SU-DHL-6 (cell line): ENCODE data around the gene CARD10.
"Not testable (repeated sequence)": the region's sequence is repeated elsewhere in the genome, so short reads cannot be mapped to it uniquely, and the experiment has no call there.

Source experiments
- H2AFZ ChIP-seq: fragments of 200-600 bp; sonication (generic); 2 replicates; pipeline ENCODE4 v1.6.1; 2014; ENCODE audit warnings: low read depth, mild to moderate bottlenecking, moderate library complexity, mixed read lengths, antibody characterized with exemption, low read length; ENCODE audit not compliant: severe bottlenecking
- H3F3A ChIP-seq: fragments of 200-600 bp; shearing (Covaris generic); 2 replicates; pipeline ENCODE4 v1.6.0; 2016; ENCODE audit warnings: antibody characterized with exemption, mild to moderate bottlenecking; ENCODE audit not compliant: insufficient read depth
- H3K27ac ChIP-seq: fragments of 200-600 bp; sonication (generic); 2 replicates; pipeline ENCODE4 v1.5.1; 2016; ENCODE audit warnings: low read depth, mild to moderate bottlenecking, low read length, moderate library complexity, mixed read lengths
- H3K27me3 ChIP-seq: fragments of 200-600 bp; sonication (generic), shearing (Covaris generic); 2 replicates; pipeline ENCODE4 v1.6.0; 2014; ENCODE audit warnings: mild to moderate bottlenecking, low read length
- H3K36me3 ChIP-seq: fragments of 200-600 bp; sonication (generic); 2 replicates; pipeline ENCODE4 v1.6.1; 2014; ENCODE audit warnings: mild to moderate bottlenecking, low read length, mixed read lengths
- H3K4me2 ChIP-seq: fragments of 300-600, 200-600 bp; shearing (Covaris generic), sonication (generic); 2 replicates; pipeline ENCODE4 v1.6.0; 2014; ENCODE audit warnings: low read length, low read depth, mild to moderate bottlenecking; ENCODE audit not compliant: poor library complexity, severe bottlenecking
- H3K4me3 ChIP-seq: fragments of 200-600 bp; sonication (generic); 2 replicates; pipeline ENCODE4 v1.5.1; 2014; ENCODE audit warnings: antibody characterized with exemption, low read length, mild to moderate bottlenecking, mixed read lengths; ENCODE audit not compliant: insufficient read depth, poor library complexity, severe bottlenecking
- H3K79me2 ChIP-seq: fragments of 200-600 bp; sonication (generic); 2 replicates; pipeline ENCODE4 v1.6.1; 2014; ENCODE audit warnings: mild to moderate bottlenecking, low read length, moderate library complexity; ENCODE audit not compliant: insufficient read depth
- H3K9ac ChIP-seq: fragments of 200-600 bp; sonication (generic); 2 replicates; pipeline ENCODE4 v1.7.0; 2014; ENCODE audit warnings: mild to moderate bottlenecking, low read length
- H3K9me2 ChIP-seq: fragments of 200-600 bp; sonication (generic); replicated peaks from 2 replicates; pipeline ENCODE4 v1.6.1; 2014; ENCODE audit warnings: low read length; ENCODE audit not compliant: insufficient read depth
- H3K9me3 ChIP-seq: fragments of 200-600 bp; sonication (generic); 2 replicates; pipeline ENCODE4 v1.6.1; 2014; ENCODE audit warnings: low read length, mixed read lengths; ENCODE audit not compliant: insufficient read depth
- H4K20me1 ChIP-seq: fragments of 200-600 bp; sonication (generic); 2 replicates; pipeline ENCODE4 v1.6.1; 2014; ENCODE audit warnings: low read depth, mild to moderate bottlenecking, antibody characterized with exemption, low read length, moderate library complexity, mixed read lengths
- CTCF ChIP-seq: fragments of 200-600 bp; sonication (generic); IDR thresholded peaks from one replicate; pipeline ENCODE4 v1.5.1; 2017; ENCODE audit warnings: antibody characterized with exemption, mild to moderate bottlenecking, low read length, moderate library complexity; ENCODE audit not compliant: insufficient read depth, poor library complexity, severe bottlenecking
- EZH2phosphoT487 ChIP-seq: fragments of 200-600 bp; sonication (generic), shearing (Covaris generic); conservative IDR thresholded peaks from 2 replicates; pipeline ENCODE4 v1.6.1; 2018; ENCODE audit warnings: mild to moderate bottlenecking, antibody characterized with exemption, low read length, moderate library complexity, mixed read lengths

Gene CARD10

GRCh38 chr22:37529652-37530345 is 10.6 kb upstream of the CARD10 start:
- Histone ChIP-seq H3K27ac (no peak overlapping the region), H3K79me2 (no peaks in the 10 kb centered on the region), H3K9me2 (no peaks in the 10 kb centered on the region), H3K27me3 (no peaks in the 10 kb centered on the region), H4K20me1 (no peaks in the 10 kb centered on the region), H3K4me3 (no peak overlapping the region), H3F3A (no peaks in the 10 kb centered on the region), H3K9me3 (no peaks in the 10 kb centered on the region), H3K9ac (no peak overlapping the region), H3K36me3 (no peaks in the 10 kb centered on the region), H3K4me2 (no peak overlapping the region), H2AFZ (no peak overlapping the region)
- TF ChIP-seq EZH2phosphoT487 (no peak), CTCF (no peak)

GRCh38 chr22:37527952-37528351 is 8.7 kb upstream of the CARD10 start:
- not testable (repeated sequence) for H3K9ac ChIP-seq, H3K27ac ChIP-seq

GRCh38 chr22:37527081-37527752 is 8.0 kb upstream of the CARD10 start:
- not testable (repeated sequence) for H3K9me2 ChIP-seq, H4K20me1 ChIP-seq, H3K79me2 ChIP-seq, H3K4me2 ChIP-seq, H3K4me3 ChIP-seq, H3K27me3 ChIP-seq, H2AFZ ChIP-seq, H3F3A ChIP-seq, H3K9ac ChIP-seq, H3K36me3 ChIP-seq, H3K27ac ChIP-seq, H3K9me3 ChIP-seq

More at GRCh38 chr22:37527952-37528351, 8.7 kb upstream of the CARD10 start:
- H3F3A ChIP-seq, H3K9me3 ChIP-seq, H3K4me2 ChIP-seq, H3K4me3 ChIP-seq, H2AFZ ChIP-seq, H3K79me2 ChIP-seq, H3K36me3 ChIP-seq, H4K20me1 ChIP-seq, H3K9me2 ChIP-seq, H3K27me3 ChIP-seq: not testable (repeated sequence)

- Histone ChIP-seq H3K4me2 (no peak overlapping the region), H3K27me3 (no peaks in the 10 kb centered on the region), H3K79me2 (no peaks in the 10 kb centered on the region), H3K27ac (no peak overlapping the region), H3K36me3 (no peaks in the 10 kb centered on the region), H3K9me2 (no peaks in the 10 kb centered on the region), H3F3A (no peaks in the 10 kb centered on the region), H2AFZ (no peak overlapping the region), H3K4me3 (no peak overlapping the region), H3K9me3 (no peaks in the 10 kb centered on the region), H4K20me1 (no peaks in the 10 kb centered on the region), H3K9ac (no peak overlapping the region)
- TF ChIP-seq CTCF = no peak
- TF ChIP-seq EZH2phosphoT487 = no peak
These were observed 7.2 kb upstream of the CARD10 start for GRCh38 chr22:37526376-37526775.
